Lower leg skin (tissue), 4 donors: ENCODE data around the gene PNMA8B. TPM values are rescaled to one million over a fixed set of nuclear protein-coding genes. Genes with fewer than 3 reads are reported as not detected.

ENCODE experiments used
- DNase-seq, 2 donors: peaks; one replicate each; pipeline ENCODE4 v3.0.0-alpha.2; 2019; ENCODE audit warnings: low spot score in 2 of 2
- H3K4me3 ChIP-seq: fragments of 200-600 bp; sonication (generic); 2 replicates; pipeline ENCODE4 v1.5.1; 2017; ENCODE audit warnings: mild to moderate bottlenecking, low read depth; ENCODE audit not compliant: poor library complexity, severe bottlenecking
- CTCF ChIP-seq, 3 donors: fragments of 450-650 bp; IDR thresholded peaks; one replicate each; pipeline ENCODE4 v1.5.1; 2016; ENCODE audit warnings: antibody characterized with exemption in 3 of 3, mild to moderate bottlenecking in 3 of 3, moderate library complexity in 2 of 3
- POLR2A ChIP-seq, 2 donors: fragments of 450-650 bp; IDR thresholded peaks; one replicate each; pipeline ENCODE4 v1.6.1; 2016 to 2017; ENCODE audit warnings: antibody characterized with exemption in 2 of 2, mild to moderate bottlenecking in 1 of 2, moderate library complexity in 1 of 2
- WGBS, 2 donors: methylation state at CpG; one replicate each; pipeline ENCODE4 v1.1.5; 2018; 5-methylcytosine and 5-hydroxymethylcytosine counted together
- intact Hi-C: fragments of 100-400 bp; cut with DNase I; formaldehyde crosslinking; loops from one replicate; pipeline ENCODE4 v1.15.0; 2023; ENCODE audit warnings: low total_unique reads
- total RNA-seq, 4 donors: library from RNA; depleted of rRNA; stranded (reverse); fragments of >200 nt; gene quantifications; one replicate each; pipeline ENCODE4 v1.1.0, GENCODE V29; 2016

The PNMA8B gene
- total RNA-seq, 4 donors from 2014 or later: 2.0 to 5.8 (median 2.8) TPM

DNA sequence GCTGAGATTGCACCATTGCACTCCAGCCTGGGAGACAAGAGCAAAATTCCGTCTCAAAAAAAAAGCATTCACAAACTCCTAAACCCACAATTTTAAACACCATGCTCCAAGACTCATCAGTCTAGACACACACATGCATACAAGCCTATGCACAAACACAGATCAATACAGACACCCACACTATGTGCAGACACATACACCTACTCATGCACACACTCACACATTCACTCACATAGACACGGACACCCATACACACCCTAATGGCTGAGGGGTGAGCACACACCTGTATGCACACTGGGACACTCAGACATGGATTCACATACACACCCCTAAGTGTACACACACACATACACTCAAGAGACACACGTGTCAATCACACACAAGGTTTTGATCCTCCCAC is 9.3 kb downstream of the PNMA8B start:
- intact Hi-C loops: no loop called here
- H3K4me3 ChIP-seq: no peak overlapping the region
- WGBS, 2 donors: 84 to 94% methylated on average over 3 of the region's 3 CpGs
- no peak for DNase-seq
- TF ChIP-seq CTCF (IDR thresholded peaks at IDR 0.05) (no peak), POLR2A (IDR thresholded peaks at IDR 0.05) (no peak)

GRCh38 chr19:46484656-46485055 is 11.0 kb downstream of the PNMA8B start:
- 61 to 62% methylated on average over 4 of the region's 4 CpGs for WGBS, 2 donors
- no peak for TF ChIP-seq CTCF (IDR thresholded peaks at IDR 0.05)
- TF ChIP-seq POLR2A (IDR thresholded peaks at IDR 0.05): no peak
- no peak overlapping the region for H3K4me3 ChIP-seq
- DNase-seq: no peak
- intact Hi-C loops: no loop called here

GRCh38 chr19:46482631-46483030 is 13.0 kb downstream of the PNMA8B start:
- no peak for DNase-seq
- TF ChIP-seq POLR2A (IDR thresholded peaks at IDR 0.05): no peak
- TF ChIP-seq CTCF (IDR thresholded peaks at IDR 0.05): no peak
- intact Hi-C loops: no loop called here
- WGBS, 2 donors: 54 to 56% methylated on average over 3 of the region's 3 CpGs
- no peak overlapping the region for H3K4me3 ChIP-seq

- TF ChIP-seq CTCF (IDR thresholded peaks at IDR 0.05) (no peak), POLR2A (IDR thresholded peaks at IDR 0.05) (no peak)
- 39 to 47% methylated on average over 5 of the region's 5 CpGs for WGBS, 2 donors
- no peak for DNase-seq
- H3K4me3 ChIP-seq: no peak overlapping the region
- intact Hi-C loops: no loop called here
Measured at GRCh38 chr19:46481947-46482346, 13.7 kb downstream of the PNMA8B start.

DNA sequence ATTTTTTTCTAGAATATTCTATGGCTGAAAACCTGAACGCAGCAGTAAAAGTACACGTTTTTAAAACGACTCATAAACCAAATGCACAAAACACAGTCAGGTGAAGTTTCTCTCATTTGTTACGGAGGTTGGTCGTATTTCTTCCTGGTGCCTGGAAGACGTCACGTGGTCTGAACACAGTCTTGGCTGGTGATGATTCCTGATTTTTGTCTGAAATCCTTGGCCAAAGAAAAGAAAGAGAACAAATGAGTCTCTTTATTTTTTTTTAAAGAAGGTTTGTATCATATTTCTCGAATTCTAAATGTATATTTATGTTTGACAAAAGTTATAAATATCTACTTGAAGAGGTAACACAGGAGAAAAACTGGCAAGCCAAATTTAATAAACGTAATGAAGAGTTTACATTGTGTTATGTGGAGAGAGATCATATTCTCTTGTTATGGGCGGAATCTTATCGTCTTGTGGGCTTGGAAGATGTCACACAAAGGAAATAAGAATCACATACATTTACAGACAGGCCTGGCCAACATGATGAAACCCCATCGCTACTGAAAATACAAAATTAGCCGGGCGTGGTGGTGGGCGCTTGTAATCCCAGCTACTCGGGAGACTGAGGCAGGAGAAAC is 14.3 kb downstream of the PNMA8B start:
- no peak overlapping the region for H3K4me3 ChIP-seq
- intact Hi-C loops: no loop called here
- no peak for TF ChIP-seq CTCF (IDR thresholded peaks at IDR 0.05)
- TF ChIP-seq POLR2A (IDR thresholded peaks at IDR 0.05): no peak
- no peak for DNase-seq
- WGBS, 2 donors: 37 to 47% methylated on average over 16 of the region's 16 CpGs

- WGBS, 2 donors: 36 to 53% methylated on average over 12 of the region's 12 CpGs
- no peak for TF ChIP-seq POLR2A (IDR thresholded peaks at IDR 0.05)
- TF ChIP-seq CTCF (IDR thresholded peaks at IDR 0.05): no peak
- no peak for DNase-seq
- H3K4me3 ChIP-seq: no peak overlapping the region
- intact Hi-C loops: no loop called here
Measured at GRCh38 chr19:46480415-46480814, 15.3 kb downstream of the PNMA8B start.
